GM12801 (cell line): ENCODE results near the gene TNFRSF1A.

ENCODE experiments used
- TF ChIP-seq, protein P1 (sequence below): IDR thresholded peaks from one replicate; pipeline ENCODE4 v1.5.1; 2011; ENCODE audit warnings: control low read depth; ENCODE audit not compliant: insufficient read length; ENCODE audit errors: extremely low read depth

The TNFRSF1A gene

DNA sequence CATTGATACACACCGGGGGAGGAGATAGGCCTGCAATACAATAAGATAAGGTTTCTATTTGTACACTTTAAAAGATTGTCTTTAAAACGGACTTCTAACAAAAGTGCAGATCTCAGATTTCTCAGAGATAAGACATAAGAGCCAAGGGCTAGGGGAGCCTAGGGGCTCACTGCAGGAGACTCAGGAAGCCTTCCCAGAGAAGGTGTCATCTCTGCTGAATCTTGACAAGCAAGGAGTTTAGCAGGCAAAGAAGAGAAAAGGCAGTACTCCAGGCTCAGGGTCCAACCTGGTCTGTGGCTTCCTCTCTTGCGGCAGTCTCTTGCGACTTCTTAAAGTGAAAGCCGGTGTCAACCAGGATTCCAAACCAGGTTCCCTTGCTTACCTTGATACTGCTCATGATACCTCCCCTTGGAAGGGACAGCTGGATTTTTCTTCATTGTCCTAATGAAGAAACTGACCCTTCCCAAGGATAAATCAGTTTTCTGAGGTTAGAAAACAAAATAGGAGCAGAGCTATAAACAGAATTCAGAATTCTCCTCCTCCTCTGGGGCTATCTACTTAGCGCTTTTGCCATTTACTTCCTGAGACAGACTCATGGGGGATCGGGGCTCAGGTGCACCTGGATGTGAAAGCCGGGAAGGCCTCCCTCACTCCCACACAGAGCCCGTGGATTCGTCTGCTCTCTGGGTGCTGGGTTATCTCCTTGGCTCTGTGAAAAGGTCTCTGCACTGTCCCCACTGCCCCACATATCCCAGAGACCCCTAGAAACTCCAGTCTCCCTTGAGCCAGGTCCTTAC is 35.2 kb upstream of the TNFRSF1A start:
- TF ChIP-seq, protein P1, sequence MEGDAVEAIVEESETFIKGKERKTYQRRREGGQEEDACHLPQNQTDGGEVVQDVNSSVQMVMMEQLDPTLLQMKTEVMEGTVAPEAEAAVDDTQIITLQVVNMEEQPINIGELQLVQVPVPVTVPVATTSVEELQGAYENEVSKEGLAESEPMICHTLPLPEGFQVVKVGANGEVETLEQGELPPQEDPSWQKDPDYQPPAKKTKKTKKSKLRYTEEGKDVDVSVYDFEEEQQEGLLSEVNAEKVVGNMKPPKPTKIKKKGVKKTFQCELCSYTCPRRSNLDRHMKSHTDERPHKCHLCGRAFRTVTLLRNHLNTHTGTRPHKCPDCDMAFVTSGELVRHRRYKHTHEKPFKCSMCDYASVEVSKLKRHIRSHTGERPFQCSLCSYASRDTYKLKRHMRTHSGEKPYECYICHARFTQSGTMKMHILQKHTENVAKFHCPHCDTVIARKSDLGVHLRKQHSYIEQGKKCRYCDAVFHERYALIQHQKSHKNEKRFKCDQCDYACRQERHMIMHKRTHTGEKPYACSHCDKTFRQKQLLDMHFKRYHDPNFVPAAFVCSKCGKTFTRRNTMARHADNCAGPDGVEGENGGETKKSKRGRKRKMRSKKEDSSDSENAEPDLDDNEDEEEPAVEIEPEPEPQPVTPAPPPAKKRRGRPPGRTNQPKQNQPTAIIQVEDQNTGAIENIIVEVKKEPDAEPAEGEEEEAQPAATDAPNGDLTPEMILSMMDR = no peak

DNA sequence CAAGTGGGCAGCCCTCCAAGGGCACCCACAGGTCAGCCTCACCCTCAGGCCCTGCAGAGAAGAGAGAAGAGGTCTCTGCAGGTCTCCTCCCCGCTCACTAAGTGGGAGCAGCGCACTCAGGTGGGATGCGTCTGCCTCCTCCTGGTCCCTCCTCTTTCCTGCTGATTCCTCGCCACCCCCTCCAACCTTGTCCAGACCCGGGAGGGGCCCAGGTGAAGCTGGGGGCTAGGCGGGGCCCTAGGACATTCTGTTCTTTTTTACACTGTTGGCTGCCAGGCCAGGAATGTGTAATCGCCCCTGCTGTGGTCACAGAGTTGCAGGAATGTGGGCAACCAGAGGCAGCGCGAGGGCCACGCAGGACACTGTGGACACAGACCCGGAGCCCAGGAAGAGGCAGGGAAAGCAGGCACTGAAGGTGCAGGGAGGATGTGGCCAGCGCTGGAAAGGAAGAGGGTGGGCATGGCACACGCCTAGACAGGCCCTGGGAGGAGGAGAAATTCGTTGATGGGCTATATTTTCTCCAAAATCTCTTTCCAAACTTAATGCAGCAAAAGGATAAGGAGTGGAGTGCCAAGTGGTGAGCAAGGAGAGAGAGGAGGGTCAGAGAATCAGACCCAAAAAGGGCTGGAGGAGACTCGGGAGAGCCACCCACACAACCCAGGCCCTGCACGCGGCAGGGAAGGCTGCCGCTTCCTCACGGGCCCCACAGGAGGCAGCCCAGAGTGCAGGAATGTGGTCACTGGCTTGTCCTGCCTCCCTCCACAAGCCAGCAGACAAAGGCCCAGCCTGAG is 34.4 kb upstream of the TNFRSF1A start:
- TF ChIP-seq, protein P1 = no peak

GRCh38 chr12:6375269-6376078 is 33.6 kb upstream of the TNFRSF1A start, which contains the start of gene SCNN1A:
Gene SCNN1A, minus strand, starts transcription at chr12:6375563. Its CDS starts 780 bp downstream, at chr12:6374783.
- TF ChIP-seq, protein P1 = no peak

DNA sequence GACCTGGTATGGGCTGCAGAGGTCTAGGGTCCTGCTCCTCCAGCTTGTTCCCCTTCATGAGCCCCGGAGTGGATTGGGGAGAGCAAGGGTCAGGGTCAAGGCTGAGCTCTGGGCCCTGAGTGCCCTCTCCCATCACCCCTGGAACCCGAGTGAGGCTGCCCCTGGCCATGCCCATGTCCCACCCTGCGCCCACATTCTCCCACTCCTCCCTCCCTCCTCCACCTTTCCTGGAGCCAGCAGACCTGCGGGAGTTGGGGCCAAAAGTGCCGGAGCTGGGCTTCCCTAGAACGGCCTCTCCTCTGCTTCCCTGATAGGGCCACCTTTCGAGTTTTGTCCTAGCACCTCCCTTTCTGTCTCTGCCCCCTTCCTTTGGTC is 32.9 kb upstream of the TNFRSF1A start:
- TF ChIP-seq, protein P1 = no peak

DNA sequence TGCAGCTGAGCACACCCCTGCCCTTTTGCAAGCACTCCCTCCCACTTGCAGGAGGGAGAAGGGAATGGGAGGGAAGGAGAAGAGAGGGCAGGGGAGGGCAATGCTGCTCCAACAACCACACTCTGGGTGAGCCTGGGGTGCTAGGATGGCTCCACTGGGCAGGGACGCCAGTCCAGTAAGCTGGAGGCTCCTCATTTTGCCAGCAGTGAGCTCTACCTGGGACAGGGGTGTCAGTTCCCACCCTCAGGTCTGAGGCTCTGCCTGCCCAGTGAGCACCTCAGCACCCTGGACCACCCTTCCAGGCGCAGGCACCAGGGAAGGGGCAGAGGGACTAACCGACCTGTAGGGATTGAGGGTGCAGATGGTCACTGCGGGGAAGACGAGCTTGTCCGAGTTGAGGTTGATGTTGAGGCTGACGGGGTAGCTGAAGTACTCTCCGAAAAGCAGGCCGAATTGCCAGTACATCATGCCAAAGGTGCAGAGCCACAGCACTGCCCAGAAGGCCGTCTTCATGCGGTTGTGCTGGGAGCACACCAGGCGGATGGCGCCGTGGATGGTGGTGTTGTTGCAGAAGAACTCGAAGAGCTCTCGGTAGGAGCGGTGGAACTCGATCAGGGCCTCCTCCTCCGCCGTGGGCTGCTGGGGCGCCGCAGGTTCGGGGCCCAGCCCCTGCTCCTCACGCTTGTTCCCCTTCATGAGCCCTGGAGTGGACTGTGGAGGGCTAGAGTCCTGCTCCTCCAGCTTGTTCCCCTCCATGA is 32.3 kb upstream of the TNFRSF1A start:
- TF ChIP-seq, protein P1 = no peak

DNA sequence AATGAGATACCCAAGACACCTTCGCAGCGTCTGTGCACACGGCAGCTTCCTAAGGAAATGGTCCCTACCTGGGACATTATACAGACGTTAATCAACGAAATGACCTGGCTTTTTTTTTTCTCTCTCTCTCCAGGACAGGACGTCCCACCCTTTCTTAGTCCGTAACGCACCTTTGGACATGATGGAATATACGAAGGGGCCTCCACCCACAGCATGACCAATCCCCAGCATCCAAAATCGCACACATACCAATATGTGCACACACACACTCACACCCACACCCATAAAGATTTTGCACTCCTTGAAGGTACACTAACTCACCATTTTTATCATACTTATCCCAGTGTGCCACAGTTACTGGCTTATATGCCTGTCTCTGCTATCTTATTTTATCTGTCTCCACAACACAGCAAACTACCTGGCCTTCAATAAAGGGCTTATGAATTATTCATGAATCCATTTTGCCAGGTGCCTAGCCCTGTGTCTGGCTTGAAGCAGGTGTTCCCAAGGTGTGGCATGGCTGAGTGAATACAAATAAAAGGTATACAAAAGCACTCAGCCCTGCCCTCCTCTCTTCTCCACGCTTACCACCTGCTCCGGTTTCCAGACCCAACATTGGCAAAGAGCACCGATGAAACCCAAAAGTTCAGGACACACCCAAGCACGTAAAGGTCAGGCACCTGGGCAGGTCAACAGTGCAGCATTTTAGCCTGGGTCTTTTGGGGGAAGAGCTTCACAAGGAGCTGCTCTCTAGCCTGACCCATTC is 31.3 kb upstream of the TNFRSF1A start:
- TF ChIP-seq, protein P1 = no peak
